ENCODE results near the gene WNT3A. TPM values are rescaled to one million over a fixed set of nuclear protein-coding genes. Genes with fewer than 3 reads are reported as not detected.

Gene WNT3A
- total and polyA plus RNA-seq, 2 experiments from 2014 or later = 0.07 to 0.65 TPM

DNA sequence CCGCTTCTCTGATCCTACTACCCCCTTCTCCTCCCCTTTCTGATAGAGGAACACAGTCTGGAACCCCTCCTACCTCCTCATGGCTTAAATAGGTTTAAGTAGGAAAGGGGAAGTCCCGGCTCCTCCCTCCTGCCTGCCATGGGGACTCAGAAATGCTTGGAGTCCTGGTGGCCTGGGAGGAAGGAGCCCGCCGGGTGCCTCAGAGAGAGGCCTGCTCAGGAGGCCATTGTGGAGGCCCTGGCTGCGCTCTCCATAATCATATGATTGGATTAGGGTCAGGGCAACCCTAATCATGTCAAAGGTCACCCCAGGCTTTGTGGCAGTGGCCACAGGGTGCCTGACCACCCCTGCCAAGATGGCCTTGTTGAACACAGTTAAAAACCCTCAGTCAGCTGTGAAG lies 29.0 kb downstream of the WNT3A start:
- Histone ChIP-seq H3K79me2 (replicated peaks; ENCODE audit: insufficient read depth) (no peaks in the 10 kb centered on the region), H3F3A (replicated peaks; ENCODE audit: low read depth) (no peaks in the 10 kb centered on the region), H3K4me3 (no peak overlapping the region), H3K27me3 (ENCODE audit: insufficient read depth) (peaks cover 79% of the 10 kb centered on the region), H3K27ac (ENCODE audit: low read depth) (no peak overlapping the region), H3K9me2 (ENCODE audit: insufficient read depth) (no peaks in the 10 kb centered on the region), H3K36me3 (ENCODE audit: insufficient read depth) (no peaks in the 10 kb centered on the region), H3K4me2 (no peak overlapping the region), H4K20me1 (replicated peaks; ENCODE audit: insufficient read depth) (no peaks in the 10 kb centered on the region), H3K4me1 (ENCODE audit: insufficient read depth) (no peaks in the 10 kb centered on the region), H2AFZ (no peak overlapping the region)
- H3K36me3 Mint-ChIP-seq (ENCODE audit: low read depth) = no peaks in the 10 kb centered on the region
- ATAC-seq (peak; percentile 7; the same call in 2 of the 3 replicates), DNase-seq (ENCODE audit: low spot score) (no peak)
- H3K9me3 Mint-ChIP-seq = peaks cover 2% of the 10 kb centered on the region; the same call in 2 of the 3 replicates
- 0 out of 3 replicates have a peak, but pooled peaks cover 3% of the 10 kb centered on the region for H3K4me1 Mint-ChIP-seq
- peaks cover 51% of the 10 kb centered on the region for H3K27me3 Mint-ChIP-seq (ENCODE audit: insufficient read depth, low read depth, poor library complexity)
- H3K4me3 Mint-ChIP-seq = no peak overlapping the region
- H3K27ac Mint-ChIP-seq = no peak overlapping the region
- TF ChIP-seq ETS1 (IDR thresholded peaks at IDR 0.05) (no peak), EZH2phosphoT487 (IDR thresholded peaks at IDR 0.05; ENCODE audit: unreplicated experiment) (no peak), ZNF331 (CRISPR knock-in tag; IDR thresholded peaks at IDR 0.05; ENCODE audit: low read depth) (no peak), STAT1 (IDR thresholded peaks at IDR 0.05; ENCODE audit: unreplicated experiment) (no peak), EZH2 (IDR thresholded peaks at IDR 0.05; ENCODE audit: low read depth, unreplicated experiment) (no peak), ZNF114 (CRISPR knock-in tag; IDR thresholded peaks at IDR 0.05) (no peak), POLR2AphosphoS5 (IDR thresholded peaks at IDR 0.05; ENCODE audit: low read depth) (no peak)

- H2AFZ ChIP-seq = no peak overlapping the region
- Mint-ChIP-seq H3K4me1 (0 out of 3 replicates have a peak, but pooled peaks cover 3% of the 10 kb centered on the region), H3K9me3 (peaks cover 2% of the 10 kb centered on the region; the same call in 2 of the 3 replicates), H3K36me3 (ENCODE audit: low read depth) (no peaks in the 10 kb centered on the region), H3K27ac (no peak overlapping the region), H3K27me3 (ENCODE audit: insufficient read depth, low read depth, poor library complexity) (peaks cover 48% of the 10 kb centered on the region), H3K4me3 (peak overlapping the region; percentile 30; the same call in 1 of the 3 replicates)
- peaks cover 4% of the 10 kb centered on the region; the same call in 1 of the 2 replicates for H3K9me2 ChIP-seq (ENCODE audit: insufficient read depth)
- H3K4me3 ChIP-seq = peak overlapping the region; percentile 77; the same call in 1 of the 2 replicates
- H3K4me1 ChIP-seq (ENCODE audit: insufficient read depth) = no peaks in the 10 kb centered on the region
- H4K20me1 ChIP-seq (replicated peaks; ENCODE audit: insufficient read depth) = no peaks in the 10 kb centered on the region
- no peaks in the 10 kb centered on the region for H3K79me2 ChIP-seq (replicated peaks; ENCODE audit: insufficient read depth)
- TF ChIP-seq CREB1 (CRISPR knock-in tag; IDR thresholded peaks at IDR 0.05; ENCODE audit: low read depth) (no peak), POLR2AphosphoS5 (IDR thresholded peaks at IDR 0.05; ENCODE audit: low read depth) (no peak), EZH2 (IDR thresholded peaks at IDR 0.05; ENCODE audit: low read depth, unreplicated experiment) (no peak)
- H3K27ac ChIP-seq (ENCODE audit: low read depth) = no peak overlapping the region
- H3K4me2 ChIP-seq = peak overlapping the region; percentile 87; the same call in 1 of the 2 replicates
- peaks cover 88% of the 10 kb centered on the region for H3K27me3 ChIP-seq (ENCODE audit: insufficient read depth)
- ATAC-seq = peak; percentile 40
- H3K36me3 ChIP-seq (ENCODE audit: insufficient read depth) = no peaks in the 10 kb centered on the region
- H3F3A ChIP-seq (replicated peaks; ENCODE audit: low read depth) = no peaks in the 10 kb centered on the region
- no peak for DNase-seq (ENCODE audit: low spot score)
Measured at GRCh38 chr1:228036701-228037231, 30.0 kb downstream of the WNT3A start.

Data from GM23338 (cell line).